ENCODE results near the gene VGLL2.

The VGLL2 gene

GRCh38 chr6:117276778-117277316, 11.5 kb downstream of the VGLL2 start:
- H3K27me3 ChIP-seq (ENCODE audit: insufficient read depth, low read length, poor library complexity, severe bottlenecking) = no peaks in the 10 kb centered on the region
- TF ChIP-seq CTCF (conservative IDR thresholded peaks at IDR 0.05; ENCODE audit: low read length) = no peak
- TF ChIP-seq EZH2phosphoT487 (IDR thresholded peaks at IDR 0.05; ENCODE audit: borderline replicate concordance) = no peak
- no peaks in the 10 kb centered on the region for H3K36me3 ChIP-seq (ENCODE audit: insufficient read depth, low read length)
- no peaks in the 10 kb centered on the region for H3K9me3 ChIP-seq (ENCODE audit: insufficient read depth, low read depth, low read length)
- H2AFZ ChIP-seq (ENCODE audit: low read length) = no peak overlapping the region
- H3K4me3 ChIP-seq (ENCODE audit: low read length, poor library complexity, severe bottlenecking) = no peak overlapping the region
- no peaks in the 10 kb centered on the region for H3F3A ChIP-seq (ENCODE audit: low read depth)
- no peaks in the 10 kb centered on the region for H3K79me2 ChIP-seq (ENCODE audit: insufficient read depth, low read length)
- H3K4me1 ChIP-seq (ENCODE audit: insufficient read depth, low read length, poor library complexity, severe bottlenecking) = no peaks in the 10 kb centered on the region
- no peak overlapping the region for H3K9ac ChIP-seq (ENCODE audit: low read depth, low read length, poor library complexity, severe bottlenecking)
- H3K9me2 ChIP-seq (replicated peaks; ENCODE audit: low read depth, low read length) = no peaks in the 10 kb centered on the region
- no peak overlapping the region for H3K4me2 ChIP-seq (ENCODE audit: low read depth, low read length, poor library complexity, severe bottlenecking)
- no peaks in the 10 kb centered on the region for H4K20me1 ChIP-seq (ENCODE audit: insufficient read depth, low read length, poor library complexity, severe bottlenecking)

- H3K4me2 ChIP-seq (ENCODE audit: low read depth, low read length, poor library complexity, severe bottlenecking) = no peak overlapping the region
- no peaks in the 10 kb centered on the region for H3K9me3 ChIP-seq (ENCODE audit: insufficient read depth, low read depth, low read length)
- H3K9ac ChIP-seq (ENCODE audit: low read depth, low read length, poor library complexity, severe bottlenecking) = no peak overlapping the region
- H3K4me1 ChIP-seq (ENCODE audit: insufficient read depth, low read length, poor library complexity, severe bottlenecking) = no peaks in the 10 kb centered on the region
- H3K79me2 ChIP-seq (ENCODE audit: insufficient read depth, low read length) = no peaks in the 10 kb centered on the region
- H3K36me3 ChIP-seq (ENCODE audit: insufficient read depth, low read length) = no peaks in the 10 kb centered on the region
- no peaks in the 10 kb centered on the region for H3K27me3 ChIP-seq (ENCODE audit: insufficient read depth, low read length, poor library complexity, severe bottlenecking)
- H3K4me3 ChIP-seq (ENCODE audit: low read length, poor library complexity, severe bottlenecking) = no peak overlapping the region
- no peak overlapping the region for H2AFZ ChIP-seq (ENCODE audit: low read length)
- H4K20me1 ChIP-seq (ENCODE audit: insufficient read depth, low read length, poor library complexity, severe bottlenecking) = no peaks in the 10 kb centered on the region
- TF ChIP-seq CTCF (conservative IDR thresholded peaks at IDR 0.05; ENCODE audit: low read length) (peak; percentile 43), EZH2phosphoT487 (IDR thresholded peaks at IDR 0.05; ENCODE audit: borderline replicate concordance) (no peak)
- no peaks in the 10 kb centered on the region for H3F3A ChIP-seq (ENCODE audit: low read depth)
- H3K9me2 ChIP-seq (replicated peaks; ENCODE audit: low read depth, low read length) = no peaks in the 10 kb centered on the region
Measured at GRCh38 chr6:117280922-117281321, 15.6 kb downstream of the VGLL2 start.

- Histone ChIP-seq H3K36me3 (ENCODE audit: insufficient read depth, low read length) (no peaks in the 10 kb centered on the region), H3K4me3 (ENCODE audit: low read length, poor library complexity, severe bottlenecking) (no peak overlapping the region), H3K9me3 (ENCODE audit: insufficient read depth, low read depth, low read length) (no peaks in the 10 kb centered on the region), H3K9me2 (replicated peaks; ENCODE audit: low read depth, low read length) (no peaks in the 10 kb centered on the region), H3K4me1 (ENCODE audit: insufficient read depth, low read length, poor library complexity, severe bottlenecking) (no peaks in the 10 kb centered on the region), H3K4me2 (ENCODE audit: low read depth, low read length, poor library complexity, severe bottlenecking) (no peak overlapping the region), H3K79me2 (ENCODE audit: insufficient read depth, low read length) (no peaks in the 10 kb centered on the region), H3F3A (ENCODE audit: low read depth) (no peaks in the 10 kb centered on the region), H3K9ac (ENCODE audit: low read depth, low read length, poor library complexity, severe bottlenecking) (no peak overlapping the region), H4K20me1 (ENCODE audit: insufficient read depth, low read length, poor library complexity, severe bottlenecking) (no peaks in the 10 kb centered on the region), H2AFZ (ENCODE audit: low read length) (no peak overlapping the region), H3K27me3 (ENCODE audit: insufficient read depth, low read length, poor library complexity, severe bottlenecking) (no peaks in the 10 kb centered on the region)
- no peak for TF ChIP-seq EZH2phosphoT487 (IDR thresholded peaks at IDR 0.05; ENCODE audit: borderline replicate concordance)
- TF ChIP-seq CTCF (conservative IDR thresholded peaks at IDR 0.05; ENCODE audit: low read length) = no peak
Measured at GRCh38 chr6:117288083-117288715, 22.8 kb downstream of the VGLL2 start.

Data from Loucy (cell line).